Retina (tissue), 1 donor: ENCODE data around the gene FLVCR1.

ENCODE experiments used
- DNase-seq: peaks from one replicate; pipeline ENCODE4 v3.0.0-alpha.2; 2016

Gene FLVCR1

DNA sequence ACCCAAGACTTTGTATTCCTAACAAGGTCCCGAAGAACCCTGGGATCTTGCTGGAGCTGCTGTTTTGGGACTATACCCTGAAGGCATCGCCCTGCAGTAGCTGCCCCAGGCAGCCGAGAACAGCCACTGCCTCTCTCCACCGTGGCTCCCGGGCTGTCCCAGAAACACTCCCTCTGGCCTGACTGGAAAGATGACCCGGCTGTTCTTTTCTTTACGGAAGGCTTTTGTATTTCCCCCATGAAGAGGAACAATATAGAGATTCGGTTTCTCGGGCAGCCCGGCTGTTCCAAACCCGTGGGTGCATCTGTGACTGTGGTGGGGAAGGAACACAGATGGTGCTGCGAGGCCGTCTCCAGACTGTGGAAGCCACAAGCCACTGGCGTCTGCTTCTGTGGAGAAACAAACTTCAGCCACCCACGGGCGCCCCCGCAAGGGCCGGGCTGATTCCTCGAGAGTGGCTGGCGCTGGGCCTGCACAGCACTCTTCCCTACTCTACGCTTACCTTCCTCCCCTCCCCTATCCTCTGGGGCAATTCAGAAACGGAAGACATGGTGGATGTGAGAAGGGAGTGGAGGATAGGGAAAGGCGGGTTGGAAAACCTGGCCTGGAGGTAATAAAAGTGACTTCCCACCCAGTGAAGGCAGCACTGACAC lies 58.5 kb downstream of the FLVCR1 start:
- peak; percentile 65 for DNase-seq

DNA sequence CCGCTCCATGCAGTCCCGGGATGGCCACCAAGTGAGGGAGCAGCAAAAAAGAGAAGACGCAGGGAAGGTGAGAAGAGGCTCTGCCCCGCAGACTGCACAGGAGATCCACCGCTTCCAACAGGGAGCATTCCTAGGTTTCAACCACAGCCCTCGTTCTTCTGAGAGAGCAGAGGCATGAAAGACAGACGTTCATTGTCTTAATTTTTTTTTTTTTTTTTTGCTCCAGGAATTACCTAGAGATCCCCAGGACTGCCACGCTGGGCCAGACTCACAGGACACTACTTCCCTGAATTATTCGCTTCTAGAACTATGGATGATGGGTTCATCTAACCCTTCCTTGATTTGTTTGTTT lies 59.0 kb downstream of the FLVCR1 start:
- no peak for DNase-seq

DNA sequence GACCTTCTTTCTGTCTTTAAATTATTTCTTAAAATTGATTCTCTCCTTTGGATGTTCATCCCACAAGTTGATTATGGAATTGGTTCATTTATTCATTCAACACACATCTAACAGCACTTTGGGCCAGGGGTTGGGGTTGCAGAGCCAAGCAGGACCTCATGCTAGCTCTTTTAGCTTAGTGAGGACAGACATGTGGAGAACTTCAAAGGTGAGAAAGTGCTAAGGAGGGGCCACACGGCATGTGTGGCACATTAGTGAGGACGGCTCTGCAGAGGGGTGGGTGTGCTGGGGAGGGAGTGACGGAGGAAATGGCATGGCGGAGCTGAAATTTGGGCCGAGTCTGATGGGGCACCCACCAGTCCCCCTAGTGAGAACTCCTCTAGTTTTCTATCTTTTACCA lies 59.8 kb downstream of the FLVCR1 start:
- DNase-seq, result no peak

DNA sequence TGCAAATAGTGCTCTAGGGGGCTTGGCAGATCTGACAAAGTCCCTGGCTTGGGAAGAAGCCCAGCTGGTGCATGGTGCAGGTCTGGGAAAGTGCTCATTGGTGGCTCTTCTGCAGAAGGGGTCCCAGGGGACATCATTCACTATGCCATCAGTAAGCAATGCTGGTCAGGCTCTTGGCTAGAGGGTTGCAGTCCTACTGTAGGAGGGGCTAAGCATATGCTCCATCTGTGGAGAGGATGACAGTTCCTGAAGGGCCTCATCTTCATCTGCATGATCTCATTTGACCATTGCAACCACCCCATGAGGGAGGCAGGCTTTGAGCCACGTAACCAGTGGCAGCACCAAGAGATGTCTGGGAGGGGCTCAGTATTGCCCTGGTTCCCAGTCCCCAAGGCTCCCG lies 60.7 kb downstream of the FLVCR1 start:
- peak; percentile 28 for DNase-seq

DNA sequence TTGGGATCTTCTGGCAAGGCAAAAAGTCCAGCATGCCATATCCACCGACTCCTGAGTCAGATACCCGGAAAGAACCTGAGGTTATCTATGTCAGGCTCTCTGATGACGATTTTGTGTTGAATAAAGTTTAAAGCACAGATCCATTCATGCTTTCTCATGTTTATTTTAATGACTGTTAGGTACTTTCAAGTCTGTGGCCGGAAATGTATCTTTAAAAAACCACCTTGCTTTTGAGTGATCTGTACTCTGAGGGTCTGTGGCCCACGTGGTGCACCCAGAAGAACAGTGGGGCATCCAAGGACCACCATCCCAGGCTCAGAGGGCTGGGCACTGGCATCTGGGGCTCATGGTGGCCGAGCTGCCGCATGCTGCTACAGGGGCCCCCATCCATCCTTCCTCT lies 62.2 kb downstream of the FLVCR1 start:
- DNase-seq, result no peak

DNA sequence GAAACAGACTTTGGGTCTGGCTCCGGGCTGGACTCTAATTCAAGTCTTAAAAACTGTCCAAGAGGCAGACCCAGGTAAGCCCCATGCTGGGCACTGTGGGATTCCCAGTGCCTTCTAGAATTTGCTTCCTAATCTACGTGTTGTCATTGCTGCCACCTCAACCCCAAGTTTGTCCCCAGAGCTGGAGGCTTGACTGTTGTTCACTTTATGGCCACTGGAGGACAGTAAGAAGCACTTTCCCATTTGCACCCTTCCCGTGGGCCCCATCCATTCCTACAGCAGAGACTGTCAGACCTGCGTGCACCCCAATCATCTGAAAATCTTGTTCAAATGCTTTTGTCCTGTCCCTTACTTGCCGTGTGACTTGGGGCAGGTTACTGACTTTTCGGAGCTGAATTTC lies 62.8 kb downstream of the FLVCR1 start:
- DNase-seq, result no peak

DNA sequence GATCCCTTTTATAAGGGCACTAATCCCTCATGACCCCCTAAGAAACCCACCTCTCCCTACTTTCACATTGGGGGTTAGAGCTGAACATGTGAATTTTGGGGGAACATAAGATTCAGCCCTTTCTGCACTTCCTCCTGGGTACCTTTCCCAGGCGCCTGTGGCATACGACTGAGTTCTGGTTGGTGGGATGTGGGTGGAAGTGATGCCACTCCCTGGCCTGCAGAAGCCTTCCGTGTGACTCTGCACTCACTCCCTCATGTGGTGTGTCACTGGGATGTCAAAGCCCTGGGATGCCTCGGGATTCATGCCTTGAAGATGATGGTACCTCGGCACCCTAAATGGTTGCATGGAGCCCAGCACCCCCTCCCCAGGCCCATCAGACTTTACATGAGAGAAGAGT lies 63.9 kb downstream of the FLVCR1 start:
- no peak for DNase-seq

DNA sequence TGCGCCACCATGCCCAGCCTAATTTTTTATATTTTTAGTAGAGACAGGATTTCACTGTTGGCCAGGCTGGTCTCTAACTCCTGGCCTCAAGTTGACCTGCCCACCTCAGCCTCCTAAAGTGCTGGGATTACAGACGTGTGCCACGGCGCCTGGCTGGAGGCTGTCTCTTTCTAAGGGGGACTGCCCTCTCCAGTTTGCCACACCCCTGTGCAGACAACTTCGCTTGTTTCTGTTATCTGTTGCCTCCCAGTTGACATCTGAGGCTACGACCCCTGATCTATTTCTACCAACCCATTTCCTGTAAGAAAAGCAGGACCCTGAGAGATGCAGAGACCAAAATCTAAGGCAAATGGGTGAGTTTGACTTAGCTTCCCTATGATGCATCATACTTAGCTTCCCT lies 68.3 kb downstream of the FLVCR1 start:
- DNase-seq, result no peak

DNA sequence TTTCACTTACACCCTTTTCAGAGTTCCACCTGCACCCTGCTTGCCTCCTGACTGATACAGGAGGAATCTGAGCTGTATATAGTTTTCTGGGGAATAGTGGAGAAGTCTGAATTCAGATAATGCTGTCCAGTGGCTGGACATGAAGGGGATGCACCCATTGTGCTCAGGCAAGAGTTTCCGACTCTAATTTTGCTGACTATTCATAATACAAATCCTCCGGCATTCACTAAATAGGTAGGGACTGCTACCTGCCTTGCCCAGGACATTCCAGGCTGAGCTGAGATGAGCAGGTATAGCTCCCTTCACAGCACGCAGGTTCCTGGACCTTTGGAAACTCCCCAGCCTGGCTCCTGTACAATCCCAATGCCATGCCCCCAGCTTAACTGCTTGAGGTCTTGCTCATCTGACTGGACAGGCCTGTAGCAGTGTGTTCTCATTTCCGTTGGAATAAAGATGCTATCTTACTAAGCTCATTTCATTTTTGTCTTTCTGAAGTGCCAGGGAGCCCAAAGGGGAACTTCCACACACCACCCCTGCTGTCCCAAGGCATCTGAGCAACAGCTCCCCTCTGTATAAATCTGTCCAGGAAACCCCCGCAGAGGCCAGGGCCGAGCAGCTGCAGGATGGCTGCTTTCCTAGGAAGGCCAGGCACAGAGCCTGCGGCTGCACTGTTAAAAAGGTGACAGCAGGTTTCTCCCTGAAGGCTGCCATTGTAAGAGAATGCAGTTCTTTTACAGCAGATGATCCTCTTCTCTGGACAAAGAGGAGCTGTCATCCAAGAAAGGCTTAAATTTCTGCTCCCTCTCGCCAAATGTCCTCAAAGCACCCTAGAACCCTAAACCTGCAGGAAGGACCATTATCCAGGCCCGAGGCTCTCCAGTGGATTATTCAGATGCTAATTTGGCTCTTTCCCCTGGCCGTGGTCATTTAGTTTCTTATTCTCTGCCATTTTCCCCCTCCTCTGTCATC lies 70.5 kb downstream of the FLVCR1 start:
- no peak for DNase-seq

DNA sequence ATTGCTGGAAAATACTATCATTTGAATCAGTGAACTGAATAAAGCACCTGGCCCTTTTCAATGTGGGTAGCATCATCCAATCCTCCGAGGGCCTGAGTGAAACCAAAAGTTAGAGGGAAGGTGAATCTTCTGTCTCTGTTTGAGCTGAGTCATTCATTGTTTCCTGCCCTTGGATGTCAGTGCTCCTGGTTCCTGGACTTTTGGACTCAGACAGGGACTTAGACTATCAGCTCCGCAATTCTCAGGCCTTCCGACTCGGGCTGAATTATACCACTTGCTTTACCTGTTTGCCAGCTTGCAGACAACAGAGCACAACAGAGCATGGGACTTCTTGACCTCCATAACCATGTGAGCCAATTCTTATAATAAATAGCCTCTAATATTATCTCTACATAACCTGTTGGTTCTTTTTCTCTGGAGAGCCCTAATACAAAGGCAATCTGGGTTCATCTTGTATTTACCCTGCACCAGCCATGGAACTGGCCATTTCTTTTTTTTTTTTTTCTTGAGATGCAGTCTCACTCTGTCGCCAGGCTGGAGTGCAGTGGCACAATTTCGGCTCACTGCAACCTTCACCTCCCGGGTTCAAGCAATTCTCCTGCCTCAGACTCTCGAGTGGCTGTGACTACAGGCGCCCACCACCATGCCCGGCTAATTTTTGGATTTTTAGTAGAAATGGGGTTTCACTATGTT lies 73.1 kb downstream of the FLVCR1 start:
- no peak for DNase-seq

DNA sequence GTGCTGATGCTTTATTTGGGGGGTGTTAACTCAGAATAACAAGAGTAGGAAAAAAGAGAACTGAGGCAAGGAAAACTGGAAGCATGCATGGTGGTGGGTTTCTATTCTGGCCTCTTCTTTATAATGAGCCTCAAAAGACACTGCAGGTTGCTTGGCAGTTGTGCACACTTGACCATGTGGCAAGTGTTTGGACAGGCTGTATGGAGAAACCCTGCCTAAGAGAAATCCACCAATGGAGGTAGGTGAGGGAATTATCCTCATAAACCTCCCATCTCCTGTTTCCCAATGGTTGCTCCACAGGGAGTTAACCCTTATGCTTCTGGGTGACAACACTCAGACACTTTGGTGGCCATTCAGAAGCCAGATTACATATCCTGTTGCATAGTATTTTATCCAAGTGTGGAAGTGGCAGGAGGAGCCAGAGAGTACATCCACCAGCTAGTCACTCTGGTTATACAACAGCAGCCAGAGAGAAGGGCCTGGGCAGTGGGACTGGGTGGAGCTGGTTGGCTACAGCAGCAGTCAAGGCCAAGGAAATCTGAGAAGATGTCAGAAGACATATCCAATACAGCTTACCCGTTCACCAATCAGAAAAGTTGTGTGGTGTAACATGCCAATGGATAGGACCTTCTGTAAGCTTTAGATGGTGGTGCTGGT lies 75.9 kb downstream of the FLVCR1 start:
- DNase-seq, result no peak

DNA sequence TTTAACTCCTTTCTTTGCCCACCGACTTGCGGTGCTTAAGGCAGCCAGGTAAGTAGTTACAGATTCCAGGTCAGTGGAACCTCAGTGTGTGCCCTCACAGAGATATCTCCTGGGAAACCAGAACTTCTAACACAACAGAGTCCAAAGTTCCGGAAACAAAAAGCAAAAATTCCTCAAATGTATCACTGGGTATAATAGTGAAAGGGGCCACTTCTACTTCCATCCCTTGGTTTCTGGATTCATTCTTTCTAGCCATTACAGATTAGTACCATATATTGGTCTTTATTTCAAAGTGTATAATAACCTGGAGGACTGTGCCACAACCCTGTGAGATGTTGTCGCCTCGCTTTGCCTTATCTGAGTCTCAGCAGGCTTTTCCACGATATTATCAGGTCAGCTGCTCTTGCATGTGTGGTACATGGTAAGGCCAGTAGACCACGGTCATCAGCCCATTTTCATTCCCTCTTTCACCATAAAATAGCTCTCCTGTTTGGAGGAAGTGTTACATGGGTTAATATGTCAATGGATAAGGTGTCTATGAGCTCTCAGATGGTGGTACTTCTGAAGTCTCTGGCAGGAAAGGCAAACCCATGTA lies 77.4 kb downstream of the FLVCR1 start:
- DNase-seq, result no peak

DNA sequence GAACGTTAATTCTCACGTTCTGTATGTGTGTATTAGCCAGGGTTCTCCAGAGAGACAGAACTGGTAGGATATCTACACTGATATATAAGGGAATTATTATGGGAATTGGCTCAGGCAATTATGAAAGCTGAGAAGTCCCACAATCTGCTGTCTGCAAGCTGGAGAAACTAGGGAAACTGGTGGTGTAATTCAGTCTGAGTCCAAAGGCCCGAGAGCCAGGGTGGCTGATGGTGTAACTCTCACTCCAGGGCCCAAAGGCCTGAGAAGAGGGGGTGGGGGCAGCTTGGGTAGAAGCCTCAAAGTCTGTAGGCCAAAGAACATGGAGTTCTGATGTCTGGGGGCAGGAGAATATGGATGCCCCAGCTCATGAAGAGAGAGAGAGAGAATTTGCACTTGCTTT lies 79.0 kb downstream of the FLVCR1 start:
- no peak for DNase-seq

DNA sequence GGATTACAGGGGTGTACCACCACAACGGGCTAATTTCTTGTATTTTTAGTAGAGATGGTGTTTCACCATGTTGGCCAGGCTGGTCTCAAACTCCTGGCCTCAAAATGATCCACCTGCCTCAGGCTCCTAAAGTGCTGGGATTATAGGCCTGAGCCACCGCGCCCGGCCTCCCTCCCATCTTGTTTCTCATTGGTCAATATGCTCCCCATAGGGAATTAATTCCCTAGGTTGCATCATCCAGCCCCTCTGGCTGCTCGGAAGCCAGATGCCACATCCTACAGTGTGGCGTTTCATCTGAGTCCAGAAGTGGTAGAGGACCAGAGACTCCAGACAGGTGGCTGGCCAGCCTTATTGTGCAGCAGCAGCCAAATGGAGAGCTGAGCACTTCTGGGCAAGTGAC lies 80.8 kb downstream of the FLVCR1 start:
- no peak for DNase-seq

DNA sequence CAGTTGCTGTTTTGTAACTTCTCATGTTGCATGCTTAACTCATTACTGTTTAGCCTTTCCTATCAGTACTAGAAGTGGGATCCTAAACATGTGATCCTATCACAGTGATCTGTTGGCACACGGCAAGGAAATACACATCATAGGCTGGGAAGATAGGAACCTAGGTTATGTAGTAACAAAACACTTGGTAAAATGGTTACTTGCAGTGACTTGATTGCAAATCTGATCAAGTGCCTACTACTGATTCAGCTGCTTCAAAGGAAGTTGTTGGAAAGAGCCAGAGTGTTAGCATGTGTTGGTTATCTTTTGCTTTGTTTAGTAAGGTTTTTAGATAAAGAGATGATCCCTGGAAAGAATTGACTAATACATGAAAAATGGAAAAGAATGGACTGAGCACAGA lies 83.4 kb downstream of the FLVCR1 start:
- DNase-seq, result no peak

DNA sequence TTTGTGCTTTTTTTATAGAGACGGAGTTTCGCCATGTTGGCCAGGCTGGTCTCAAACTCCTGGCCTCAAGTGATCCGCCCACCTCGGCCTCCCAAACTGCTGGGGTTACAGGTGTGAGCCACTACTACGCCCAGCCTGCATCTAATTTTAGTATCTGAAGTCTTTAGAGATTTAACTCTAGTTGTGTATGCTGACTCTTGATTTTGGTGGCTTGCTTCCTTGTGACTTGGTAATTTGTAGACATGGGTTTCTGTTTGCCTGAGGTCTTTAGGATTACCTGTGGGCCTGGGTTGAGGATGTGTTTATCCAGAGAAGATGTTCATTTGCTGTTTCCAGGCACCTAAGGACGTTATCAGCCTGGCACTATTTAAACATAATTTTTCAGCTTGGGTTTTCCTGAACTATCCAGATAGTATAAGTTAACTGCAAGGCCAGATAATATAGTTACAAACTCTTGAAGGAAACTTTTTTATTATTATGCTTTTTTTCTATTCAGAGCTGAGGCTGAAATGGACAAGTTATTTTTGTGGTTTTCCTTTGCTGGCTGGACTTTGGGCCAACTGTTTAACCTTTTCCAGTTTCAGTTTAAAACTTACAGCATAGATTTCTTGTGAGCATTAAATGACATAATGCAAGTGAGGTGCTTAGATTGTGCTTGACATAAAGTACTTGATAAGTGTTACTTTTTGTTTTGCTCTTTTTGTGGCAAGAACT lies 84.8 kb downstream of the FLVCR1 start:
- DNase-seq, result no peak

DNA sequence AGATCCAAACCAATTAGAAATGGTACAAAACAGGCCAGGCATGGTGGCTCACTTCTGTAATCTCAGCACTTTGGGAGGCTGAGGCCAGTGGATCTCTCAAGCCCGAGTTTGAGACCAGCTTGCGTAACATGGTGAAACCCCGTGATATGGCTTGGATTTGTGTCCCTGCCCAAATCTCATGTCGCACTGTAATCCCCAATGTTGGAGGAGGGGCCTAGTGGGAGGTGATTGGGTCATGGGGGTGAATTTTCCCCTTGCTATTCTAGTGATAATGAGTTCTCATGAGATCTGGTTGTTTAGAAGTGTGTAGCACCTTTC lies 85.3 kb downstream of the FLVCR1 start:
- no peak for DNase-seq

DNA sequence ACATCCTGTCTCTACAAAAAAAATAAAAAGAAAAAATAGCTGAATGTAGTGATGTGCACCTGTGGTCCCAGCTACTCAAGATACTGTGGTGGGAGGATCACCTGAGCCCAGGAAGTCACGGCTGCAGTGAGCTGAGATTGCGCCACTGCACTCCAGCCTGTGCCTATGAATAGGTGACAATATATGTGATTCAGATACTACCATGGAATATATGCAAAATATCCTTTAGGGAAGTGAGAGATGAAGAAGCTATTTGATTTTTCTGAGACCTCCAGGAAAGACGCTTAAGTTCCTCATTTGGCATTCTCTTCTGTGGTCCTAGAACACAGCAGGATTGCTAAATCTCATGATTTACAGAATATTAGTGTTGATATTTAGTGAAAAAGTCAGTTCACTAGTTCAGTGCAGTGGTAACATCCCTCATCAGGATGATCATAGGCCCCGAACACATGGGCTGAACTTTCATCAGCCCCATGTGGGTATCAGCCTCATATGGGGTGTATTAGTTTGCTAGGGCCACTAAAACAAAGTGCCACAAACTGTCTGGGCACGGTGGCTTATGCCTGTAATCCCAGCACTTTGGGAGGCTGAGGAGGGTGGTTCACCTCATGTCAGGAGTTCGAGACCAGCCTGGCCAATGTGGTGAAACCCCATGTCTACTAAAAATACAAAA lies 86.3 kb downstream of the FLVCR1 start:
- no peak for DNase-seq

DNA sequence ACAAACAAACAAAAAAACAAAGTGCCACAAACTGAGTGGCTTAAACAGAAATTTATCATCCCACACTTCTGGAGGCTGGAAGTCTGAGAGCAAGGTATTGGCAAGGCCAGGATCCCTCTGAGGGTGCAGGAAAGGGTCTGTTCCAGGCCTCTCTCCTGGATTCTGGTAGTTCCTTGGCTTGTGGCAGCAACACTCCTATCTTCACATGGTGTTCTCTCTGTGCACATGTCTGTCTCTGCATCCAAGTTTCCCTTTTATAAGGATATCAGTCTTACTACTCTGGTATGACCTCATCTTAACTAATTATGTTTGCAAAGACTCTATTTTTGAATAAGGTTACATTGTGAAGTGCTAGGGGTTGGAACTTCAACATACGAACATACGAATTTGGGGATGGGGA lies 87.0 kb downstream of the FLVCR1 start:
- no peak for DNase-seq

DNA sequence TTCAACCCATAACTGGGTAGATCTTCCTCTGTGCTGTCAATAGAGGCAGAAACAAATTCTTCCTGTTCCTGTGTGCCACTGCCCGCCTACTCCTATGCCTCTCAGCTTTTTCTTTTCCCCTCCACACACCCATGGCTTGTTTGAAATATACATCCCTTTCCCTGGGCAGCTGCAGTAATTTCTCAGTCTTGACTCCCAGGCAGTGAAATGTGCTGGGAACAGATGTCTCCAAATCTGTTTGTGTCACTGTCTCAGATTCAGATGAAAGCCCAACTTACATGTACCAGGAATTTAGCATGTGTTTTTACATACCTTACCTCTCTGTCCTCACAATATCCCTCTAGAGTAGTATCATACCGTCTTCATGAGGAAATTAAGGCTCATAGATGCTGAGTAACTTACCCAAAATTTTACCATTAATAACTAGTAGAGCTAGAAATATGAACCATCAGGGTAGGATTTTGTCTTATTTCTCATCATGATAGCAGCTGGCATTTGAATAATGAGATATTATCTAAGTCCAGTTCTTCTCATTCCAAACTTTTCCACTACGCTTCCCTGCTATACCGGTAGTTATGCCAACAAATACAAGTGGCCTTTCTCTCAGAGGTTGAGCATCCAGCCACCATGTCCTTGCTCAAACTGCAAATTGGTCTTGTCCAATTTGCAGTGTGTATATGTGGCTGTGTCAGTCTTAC lies 87.5 kb downstream of the FLVCR1 start:
- DNase-seq, result no peak

DNA sequence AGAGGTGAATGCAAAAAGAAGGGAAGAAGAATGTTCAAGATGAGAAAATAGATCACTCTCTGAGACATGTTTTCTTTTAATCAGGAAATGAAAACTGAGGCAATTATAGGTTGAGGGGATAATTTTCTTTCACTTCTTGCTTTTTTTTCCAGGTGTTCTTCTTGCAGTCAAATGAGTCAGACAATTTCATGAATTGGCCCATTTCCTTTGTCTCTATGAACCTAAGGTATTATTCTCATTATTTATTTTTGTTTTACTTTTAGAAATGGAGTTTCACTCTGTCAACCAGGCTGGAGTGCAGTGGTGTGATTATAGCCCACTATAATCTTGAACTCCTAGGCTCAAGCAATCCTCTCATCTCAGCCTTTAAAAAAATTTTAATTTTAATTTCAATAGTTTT lies 88.8 kb downstream of the FLVCR1 start:
- DNase-seq, result no peak
